PC-9 (cell line): ENCODE measurements around the gene COA8. TPM values are rescaled to one million over a fixed set of nuclear protein-coding genes. Genes with fewer than 3 reads are reported as not detected.

Experiments used
- BruUV-seq: library from RNA; stranded (reverse); fragments of 400-500 nt; replicated peaks from 2 replicates; lab custom pipeline; 2021; lab: Mats Ljungman, UMichigan
- CTCF ChIA-PET: fragments of 300-600 bp; sonication (Branson Sonifier 250); formaldehyde crosslinking; loops from one replicate; lab custom pipeline; 2022; ENCODE audit warnings: antibody characterized with exemption; lab: Charles Lee
- POLR2A ChIA-PET: fragments of 300-600 bp; sonication (Branson Sonifier 250); formaldehyde crosslinking; loops from one replicate; lab custom pipeline; 2022; ENCODE audit warnings: antibody characterized with exemption; ENCODE audit not compliant: unreplicated experiment; lab: Charles Lee
- DNase-seq, 2 experiments: peaks; one replicate each; pipeline versions ENCODE4 v3.0.0 to v3.0.0-alpha.2; 2015 to 2022; ENCODE audit warnings: mixed read lengths in 1 of 2
- H2AFZ ChIP-seq: fragments of 200-600 bp; sonication (generic); 2 replicates; pipeline ENCODE4 v1.8.1; 2017; ENCODE audit warnings: antibody characterized with exemption
- H3F3A ChIP-seq: fragments of 200-600 bp; sonication (generic); 2 replicates; pipeline ENCODE4 v1.8.1; 2017; ENCODE audit warnings: antibody characterized with exemption, mild to moderate bottlenecking, low read depth; ENCODE audit not compliant: insufficient read depth
- H3K27ac ChIP-seq: fragments of 200-600 bp; sonication (generic); 2 replicates; pipeline ENCODE4 v1.6.1; 2016; ENCODE audit warnings: mixed run types
- H3K27me3 ChIP-seq: fragments of 200-600 bp; sonication (generic); 2 replicates; pipeline ENCODE4 v1.6.1; 2016; ENCODE audit warnings: low read depth, mixed run types; ENCODE audit not compliant: insufficient read depth
- H3K36me3 ChIP-seq: fragments of 200-600 bp; sonication (generic); 2 replicates; pipeline ENCODE4 v1.6.1; 2016; ENCODE audit warnings: low read depth, mixed run types
- H3K4me1 ChIP-seq: fragments of 200-600 bp; sonication (generic); replicated peaks from 2 replicates; pipeline ENCODE4 v1.6.1; 2016; ENCODE audit warnings: mixed run types; ENCODE audit not compliant: insufficient read depth
- H3K4me2 ChIP-seq: fragments of 200-600 bp; sonication (generic); 2 replicates; pipeline ENCODE4 v1.6.1; 2017; ENCODE audit warnings: mixed run types
- H3K4me3 ChIP-seq: fragments of 200-600 bp; sonication (generic); 2 replicates; pipeline ENCODE4 v1.6.1; 2016; ENCODE audit warnings: mixed run types
- H3K79me2 ChIP-seq: fragments of 200-600 bp; sonication (generic); 2 replicates; pipeline ENCODE4 v1.6.1; 2017; ENCODE audit warnings: low read depth, mixed run types
- H3K9me2 ChIP-seq: fragments of 200-600 bp; sonication (generic); 2 replicates; pipeline ENCODE4 v1.8.1; 2017; ENCODE audit warnings: mild to moderate bottlenecking; ENCODE audit not compliant: insufficient read depth
- H3K9me3 ChIP-seq: fragments of 200-600 bp; sonication (generic); 2 replicates; pipeline ENCODE4 v1.8.1; 2016; ENCODE audit warnings: low read depth; ENCODE audit not compliant: insufficient read depth
- H4K20me1 ChIP-seq: fragments of 200-600 bp; sonication (generic); 2 replicates; pipeline ENCODE4 v1.8.1; 2017; ENCODE audit not compliant: insufficient read depth
- CTCF ChIP-seq: fragments of 200-600 bp; sonication (generic); conservative IDR thresholded peaks from 2 replicates; pipeline ENCODE4 v1.6.1; 2017; ENCODE audit warnings: mixed run types, antibody characterized with exemption, mild to moderate bottlenecking, moderate library complexity
- EZH2 ChIP-seq: fragments of 200-600 bp; sonication (generic); IDR thresholded peaks from 2 replicates; pipeline ENCODE4 v1.8.0; 2017; ENCODE audit warnings: antibody characterized with exemption, low read depth
- intact Hi-C: fragments of 100-400 bp; cut with micrococcal nuclease; formaldehyde crosslinking; loops from one replicate; pipeline ENCODE4 v1.10.0; 2022; ENCODE audit not compliant: unreplicated experiment
- total RNA-seq: library from RNA; stranded (reverse); gene quantifications from 2 replicates; pipeline ENCODE4 v1.2.3, GENCODE V29; 2021

COA8 gene
- total RNA-seq, 1 experiment from 2014 or later = 101 TPM

- Histone ChIP-seq H3K4me3 (no peak overlapping the region), H3K9me2 (no peaks in the 10 kb centered on the region), H3K79me2 (peaks cover 26% of the 10 kb centered on the region), H3K4me2 (no peak overlapping the region), H3K4me1 (peaks cover 30% of the 10 kb centered on the region), H2AFZ (no peak overlapping the region), H3K27ac (no peak overlapping the region), H3K27me3 (no peaks in the 10 kb centered on the region), H3F3A (peaks cover 37% of the 10 kb centered on the region), H4K20me1 (peaks cover 67% of the 10 kb centered on the region), H3K36me3 (peaks cover 18% of the 10 kb centered on the region; the same call in 1 of the 2 replicates), H3K9me3 (no peaks in the 10 kb centered on the region)
- ChIA-PET POLR2A (interaction anchor here (0.6 kb wide), 1 partner anchor 743 kb away, joined by 3 read pairs; no protein-coding TSS in a partner anchor), CTCF (no interaction called here)
- TF ChIP-seq CTCF = no peak
- TF ChIP-seq EZH2 = no peak
- intact Hi-C loops = no loop called here
- no peak for DNase-seq
- BruUV-seq = no TSS peak
Measured at GRCh38 chr14:103534576-103535061, 28.1 kb upstream of the COA8 start.

GRCh38 chr14:103535081-103535890, 27.5 kb upstream of the COA8 start:
- Histone ChIP-seq H3F3A (peaks cover 37% of the 10 kb centered on the region), H3K4me2 (no peak overlapping the region), H3K79me2 (peaks cover 20% of the 10 kb centered on the region), H3K9me3 (no peaks in the 10 kb centered on the region), H3K27me3 (no peaks in the 10 kb centered on the region), H3K4me1 (peaks cover 30% of the 10 kb centered on the region), H4K20me1 (peaks cover 63% of the 10 kb centered on the region), H3K4me3 (no peak overlapping the region), H3K27ac (no peak overlapping the region), H3K9me2 (no peaks in the 10 kb centered on the region), H2AFZ (no peak overlapping the region), H3K36me3 (peaks cover 15% of the 10 kb centered on the region; the same call in 1 of the 2 replicates)
- no peak for DNase-seq
- ChIA-PET POLR2A (no interaction called here), CTCF (no interaction called here)
- TF ChIP-seq EZH2 (no peak), CTCF (no peak)
- BruUV-seq = no TSS peak
- intact Hi-C loops = no loop called here

- Histone ChIP-seq H3K27me3 (no peaks in the 10 kb centered on the region), H3K9me3 (no peaks in the 10 kb centered on the region), H3K27ac (no peak overlapping the region), H3K4me1 (peaks cover 30% of the 10 kb centered on the region), H3K4me3 (no peak overlapping the region), H4K20me1 (peaks cover 55% of the 10 kb centered on the region), H3F3A (peaks cover 42% of the 10 kb centered on the region), H3K9me2 (no peaks in the 10 kb centered on the region), H2AFZ (no peak overlapping the region), H3K36me3 (peaks cover 7% of the 10 kb centered on the region; the same call in 1 of the 2 replicates), H3K4me2 (no peak overlapping the region), H3K79me2 (peaks cover 12% of the 10 kb centered on the region)
- DNase-seq = no peak
- no TSS peak for BruUV-seq
- intact Hi-C loops = no loop called here
- ChIA-PET POLR2A (no interaction called here), CTCF (interaction anchor here (0.6 kb wide), 1 partner anchor 64 kb away, joined by 3 read pairs; no protein-coding TSS in a partner anchor)
- TF ChIP-seq EZH2 (no peak), CTCF (no peak)
Measured at GRCh38 chr14:103535891-103536565, 26.7 kb upstream of the COA8 start.
